Upper lobe of left lung (tissue), 6 donors: ENCODE results near the gene HTRA3. TPM values are rescaled to one million over a fixed set of nuclear protein-coding genes. Genes with fewer than 3 reads are reported as not detected.

Experiments
- ATAC-seq, 2 donors: fragments of 200-7000 bp; cut with Tn5 transposase; one replicate each; pipeline ENCODE4 v1.9.1; 2022; ENCODE audit warnings: mild to moderate bottlenecking in 2 of 2, moderate library complexity in 2 of 2; ENCODE audit not compliant: low FRiP score in 2 of 2
- DNase-seq, 2 donors: peaks; one replicate each; pipeline ENCODE4 v3.0.0-alpha.2; 2019 to 2020
- H3K27ac ChIP-seq, 4 donors: fragments of 200-600 bp; sonication (generic); one replicate each; pipeline ENCODE4 v1.5.1; 2016 to 2019
- H3K27me3 ChIP-seq, 4 donors: fragments of 200-600 bp; sonication (generic); one replicate each; pipeline ENCODE4 v1.5.1; 2017 to 2019
- H3K36me3 ChIP-seq, 4 donors: fragments of 200-600 bp; sonication (generic); one replicate each; pipeline ENCODE4 v1.5.1; 2016 to 2019
- H3K4me1 ChIP-seq, 4 donors: fragments of 200-600 bp; sonication (generic); one replicate each; pipeline ENCODE4 v1.5.1; 2018 to 2019
- H3K4me3 ChIP-seq, 4 donors: fragments of 200-600 bp; sonication (generic); one replicate each; pipeline ENCODE4 v1.5.1; 2017 to 2019; ENCODE audit warnings: mild to moderate bottlenecking in 2 of 4, moderate library complexity in 1 of 4
- H3K9me3 ChIP-seq, 4 donors: fragments of 200-600 bp; sonication (generic); one replicate each; pipeline ENCODE4 v1.5.1; 2018 to 2019
- CTCF ChIP-seq, 6 experiments: fragments of 450-650 bp in 4 of 6; fragments of 200-600 bp in 2 of 6; sonication (generic) in 2 of 6; IDR thresholded peaks; one replicate each; pipeline ENCODE4 v1.5.1; 2016 to 2019; ENCODE audit warnings: antibody characterized with exemption in 6 of 6
- EP300 ChIP-seq, 4 donors: sonication (generic); formaldehyde crosslinking; IDR thresholded peaks; one replicate each; pipeline ENCODE4 v1.5.1; 2017; ENCODE audit warnings: antibody characterized with exemption in 4 of 4, control low read depth in 2 of 4
- POLR2A ChIP-seq, 4 donors: fragments of 450-650 bp; IDR thresholded peaks; one replicate each; pipeline ENCODE4 v1.5.1; 2016 to 2017; ENCODE audit warnings: antibody characterized with exemption in 4 of 4, mild to moderate bottlenecking in 2 of 4
- POLR2AphosphoS5 ChIP-seq, 2 donors: sonication (generic); formaldehyde crosslinking; IDR thresholded peaks; one replicate each; pipeline ENCODE4 v1.5.1; 2017; ENCODE audit warnings: antibody characterized with exemption in 2 of 2
- WGBS, 2 donors: methylation state at CpG; one replicate each; pipeline ENCODE4 v1.1.5; 2017 to 2018; 5-methylcytosine and 5-hydroxymethylcytosine counted together
- total RNA-seq, 6 donors: library from RNA; depleted of rRNA in 4 of 6; stranded (reverse); fragments of >200 nt in 4 of 6; gene quantifications; one replicate each; pipeline versions ENCODE4 v1.1.0 to v1.2.1, GENCODE V29; 2016 to 2021
- donor health status: DM: no; HTN: no; CAD: no; lungs with moderate emphysema.
- donor health status: DM: no; HTN: yes; CAD: no; lungs with severe emphysema.

The HTRA3 gene
- total RNA-seq, 6 donors from 2014 or later, result 5.2 to 51.1 (median 19.7) TPM

GRCh38 chr4:8294775-8295174 lies 25.2 kb downstream of the HTRA3 start:
- Histone ChIP-seq H3K36me3 (peaks cover 0 to 5% (median 0%) of the 10 kb centered on the region in 4 donors), H3K27ac (no peak overlapping the region), H3K27me3 (no peaks in the 10 kb centered on the region), H3K4me3 (no peak overlapping the region), H3K9me3 (no peaks in the 10 kb centered on the region), H3K4me1 (no peaks in the 10 kb centered on the region)
- ATAC-seq (no peak), DNase-seq (no peak)
- 87 to 93% methylated on average over 2 of the region's 2 CpGs for WGBS, 2 donors
- no peak for TF ChIP-seq POLR2AphosphoS5 (IDR thresholded peaks at IDR 0.05)
- TF ChIP-seq POLR2A (IDR thresholded peaks at IDR 0.05), result no peak
- no peak for TF ChIP-seq EP300 (IDR thresholded peaks at IDR 0.05)
- TF ChIP-seq CTCF (IDR thresholded peaks at IDR 0.05), result no peak

GRCh38 chr4:8295471-8295870 lies 25.9 kb downstream of the HTRA3 start:
- 76 to 80% methylated on average over 4 to 6 of the region's 6 CpGs for WGBS, 2 donors

GRCh38 chr4:8296491-8296890 lies 26.9 kb downstream of the HTRA3 start:
- ATAC-seq, result no peak
- no peak for DNase-seq
- no peak overlapping the region for H3K4me3 ChIP-seq

More at GRCh38 chr4:8295471-8295870, 25.9 kb downstream of the HTRA3 start:
- no peak for ATAC-seq
- Histone ChIP-seq H3K36me3 (peaks cover 0 to 5% (median 0%) of the 10 kb centered on the region in 4 donors), H3K9me3 (no peaks in the 10 kb centered on the region), H3K4me3 (no peak overlapping the region), H3K4me1 (no peaks in the 10 kb centered on the region), H3K27me3 (no peaks in the 10 kb centered on the region), H3K27ac (no peak overlapping the region)
- DNase-seq, result no peak
- TF ChIP-seq EP300 (IDR thresholded peaks at IDR 0.05), result no peak
- no peak for TF ChIP-seq POLR2A (IDR thresholded peaks at IDR 0.05)
- TF ChIP-seq CTCF (IDR thresholded peaks at IDR 0.05), result no peak
- no peak for TF ChIP-seq POLR2AphosphoS5 (IDR thresholded peaks at IDR 0.05)

GRCh38 chr4:8297141-8297601 lies 27.6 kb downstream of the HTRA3 start:
- H3K27ac ChIP-seq, result peak overlapping the region in 1 of 4 donors; percentile 43
- no peaks in the 10 kb centered on the region for H3K36me3 ChIP-seq
- TF ChIP-seq POLR2AphosphoS5 (IDR thresholded peaks at IDR 0.05) (no peak), POLR2A (IDR thresholded peaks at IDR 0.05) (no peak), CTCF (IDR thresholded peaks at IDR 0.05) (no peak), EP300 (IDR thresholded peaks at IDR 0.05) (no peak)
- ATAC-seq (no peak), DNase-seq (no peak)
- no peaks in the 10 kb centered on the region for H3K9me3 ChIP-seq
- no peak overlapping the region for H3K4me3 ChIP-seq
- H3K27me3 ChIP-seq, result no peaks in the 10 kb centered on the region
- WGBS, 2 donors, result 72 to 84% methylated on average over 5 to 6 of the region's 9 CpGs
- no peaks in the 10 kb centered on the region for H3K4me1 ChIP-seq

More at GRCh38 chr4:8296491-8296890, 26.9 kb downstream of the HTRA3 start:
- Histone ChIP-seq H3K9me3 (no peaks in the 10 kb centered on the region), H3K27me3 (no peaks in the 10 kb centered on the region), H3K4me1 (no peaks in the 10 kb centered on the region), H3K27ac (no peak overlapping the region), H3K36me3 (peaks cover 0 to 5% (median 0%) of the 10 kb centered on the region in 4 donors)
- TF ChIP-seq POLR2AphosphoS5 (IDR thresholded peaks at IDR 0.05) (no peak), CTCF (IDR thresholded peaks at IDR 0.05) (no peak), POLR2A (IDR thresholded peaks at IDR 0.05) (no peak), EP300 (IDR thresholded peaks at IDR 0.05) (no peak)
- 56 to 66% methylated on average over 2 to 3 of the region's 3 CpGs for WGBS, 2 donors
